ENCODE measurements around the gene TEX9.
"Not testable (repeated sequence)": the region's sequence is repeated elsewhere in the genome, so short reads cannot be mapped to it uniquely, and the experiment has no call there.

TEX9 gene

GRCh38 chr15:56367156-56367555 lies 1.9 kb downstream of the TEX9 start:
- no peak for FAIRE-seq

GRCh38 chr15:56369234-56369633 lies 4.0 kb downstream of the TEX9 start:
- no peak for FAIRE-seq

GRCh38 chr15:56371495-56372147 lies 6.4 kb downstream of the TEX9 start:
- FAIRE-seq: no peak

GRCh38 chr15:56374693-56375092 lies 9.5 kb downstream of the TEX9 start:
- not testable (repeated sequence) for FAIRE-seq

GRCh38 chr15:56377822-56378221 lies 12.6 kb downstream of the TEX9 start:
- not testable (repeated sequence) for FAIRE-seq

GRCh38 chr15:56383010-56383409 lies 17.8 kb downstream of the TEX9 start:
- no peak for FAIRE-seq

- FAIRE-seq: no peak
Measured at GRCh38 chr15:56385908-56386307, 20.7 kb downstream of the TEX9 start.

GRCh38 chr15:56390739-56391267 lies 25.6 kb downstream of the TEX9 start:
- no peak for FAIRE-seq

- no peak for FAIRE-seq
Measured at GRCh38 chr15:56393277-56393676, 28.1 kb downstream of the TEX9 start.

- FAIRE-seq: no peak
Measured at GRCh38 chr15:56394909-56395308, 29.7 kb downstream of the TEX9 start.

GRCh38 chr15:56397325-56397724 lies 32.1 kb downstream of the TEX9 start:
- not testable (repeated sequence) for FAIRE-seq

- FAIRE-seq: not testable (repeated sequence)
Measured at GRCh38 chr15:56399209-56399608, 34.0 kb downstream of the TEX9 start.

GRCh38 chr15:56410721-56411120 lies 45.5 kb downstream of the TEX9 start:
- FAIRE-seq: no peak

- no peak for FAIRE-seq
Measured at GRCh38 chr15:56411122-56411749, 46.0 kb downstream of the TEX9 start.

- FAIRE-seq: peak; percentile 99
Measured at GRCh38 chr15:56413114-56413733, 48.0 kb downstream of the TEX9 start.

GRCh38 chr15:56425276-56425675 lies 60.0 kb downstream of the TEX9 start:
- no peak for FAIRE-seq

GRCh38 chr15:56425976-56426375 lies 60.8 kb downstream of the TEX9 start:
- FAIRE-seq: no peak

GRCh38 chr15:56428821-56429458 lies 63.7 kb downstream of the TEX9 start:
- FAIRE-seq: peak; percentile 95

- FAIRE-seq: no peak
Measured at GRCh38 chr15:56432304-56432703, 67.1 kb downstream of the TEX9 start.

GRCh38 chr15:56440214-56440770 lies 75.1 kb downstream of the TEX9 start:
- FAIRE-seq: no peak

GRCh38 chr15:56442354-56442753 lies 77.1 kb downstream of the TEX9 start:
- no peak for FAIRE-seq

- FAIRE-seq: no peak
Measured at GRCh38 chr15:56445746-56446145, 80.5 kb downstream of the TEX9 start.

- FAIRE-seq: no peak
Measured at GRCh38 chr15:56454836-56455235, 89.6 kb downstream of the TEX9 start.

Measured in colon (tissue), 2 donors.